Endothelial cell of umbilical vein (primary cell): Measurements from ENCODE around the gene COL18A1.

Source experiments
- JUN ChIP-seq: IDR thresholded peaks from 2 replicates; pipeline ENCODE4 v1.6.1; 2011; ENCODE audit warnings: borderline replicate concordance, low read depth; ENCODE audit not compliant: insufficient read length, insufficient read depth
- POLR2A ChIP-seq: IDR thresholded peaks from 2 replicates; pipeline ENCODE4 v1.6.1; 2012; ENCODE audit warnings: low read depth, mild to moderate bottlenecking, control low read depth, low read length
- TF ChIP-seq, protein P1 (sequence below), 2 donors: IDR thresholded peaks; 1 replicate in 1 of 2; 2 replicates in 1 of 2; pipeline ENCODE4 v1.5.1; 2011; ENCODE audit warnings: low read length in 2 of 2, mild to moderate bottlenecking in 2 of 2, moderate library complexity in 2 of 2, control low read depth in 1 of 2, inconsistent platforms in 1 of 2, low read depth in 1 of 2; ENCODE audit not compliant: insufficient read depth in 1 of 2; ENCODE audit errors: extremely low read depth in 1 of 2
- TF ChIP-seq, protein P2 (sequence below): IDR thresholded peaks from 2 replicates; pipeline ENCODE4 v1.6.1; 2011; ENCODE audit not compliant: insufficient read depth, insufficient read length

DNA sequence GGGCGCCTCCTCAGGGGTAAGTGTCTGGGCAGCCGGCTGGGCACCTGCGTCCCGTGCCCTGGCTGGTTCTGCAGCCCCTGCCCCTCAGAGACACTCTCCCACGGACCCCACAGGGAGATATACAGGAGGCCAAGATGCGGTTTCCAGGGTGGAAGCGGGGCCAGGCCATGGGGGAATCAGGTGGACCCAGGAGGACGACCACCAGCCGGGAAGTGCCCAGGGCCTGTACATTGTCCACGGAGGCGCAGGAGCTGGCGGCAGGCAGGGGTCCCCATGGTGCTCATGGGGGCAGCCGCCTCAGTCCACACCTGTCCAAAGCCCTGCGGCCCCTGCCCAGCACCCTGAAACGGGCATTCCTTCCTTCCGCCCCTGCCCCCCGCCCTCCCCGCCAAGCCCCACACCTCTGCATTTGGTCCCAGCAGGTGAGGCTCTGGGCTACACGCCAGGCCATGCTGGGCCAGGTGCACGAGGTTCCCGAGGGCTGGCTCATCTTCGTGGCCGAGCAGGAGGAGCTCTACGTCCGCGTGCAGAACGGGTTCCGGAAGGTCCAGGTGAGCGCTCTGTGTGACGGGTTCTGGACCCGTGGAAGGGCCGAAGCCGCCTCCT, 100.6 kb downstream of the COL18A1 start:
- TF ChIP-seq, protein P1, sequence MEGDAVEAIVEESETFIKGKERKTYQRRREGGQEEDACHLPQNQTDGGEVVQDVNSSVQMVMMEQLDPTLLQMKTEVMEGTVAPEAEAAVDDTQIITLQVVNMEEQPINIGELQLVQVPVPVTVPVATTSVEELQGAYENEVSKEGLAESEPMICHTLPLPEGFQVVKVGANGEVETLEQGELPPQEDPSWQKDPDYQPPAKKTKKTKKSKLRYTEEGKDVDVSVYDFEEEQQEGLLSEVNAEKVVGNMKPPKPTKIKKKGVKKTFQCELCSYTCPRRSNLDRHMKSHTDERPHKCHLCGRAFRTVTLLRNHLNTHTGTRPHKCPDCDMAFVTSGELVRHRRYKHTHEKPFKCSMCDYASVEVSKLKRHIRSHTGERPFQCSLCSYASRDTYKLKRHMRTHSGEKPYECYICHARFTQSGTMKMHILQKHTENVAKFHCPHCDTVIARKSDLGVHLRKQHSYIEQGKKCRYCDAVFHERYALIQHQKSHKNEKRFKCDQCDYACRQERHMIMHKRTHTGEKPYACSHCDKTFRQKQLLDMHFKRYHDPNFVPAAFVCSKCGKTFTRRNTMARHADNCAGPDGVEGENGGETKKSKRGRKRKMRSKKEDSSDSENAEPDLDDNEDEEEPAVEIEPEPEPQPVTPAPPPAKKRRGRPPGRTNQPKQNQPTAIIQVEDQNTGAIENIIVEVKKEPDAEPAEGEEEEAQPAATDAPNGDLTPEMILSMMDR (IDR thresholded peaks at IDR 0.05; ENCODE audit: extremely low read depth in 1 of 2, insufficient read depth in 1 of 2, low read depth in 1 of 2, low read length in 2 of 2) = no peak
- TF ChIP-seq POLR2A = no peak
- TF ChIP-seq, protein P2, sequence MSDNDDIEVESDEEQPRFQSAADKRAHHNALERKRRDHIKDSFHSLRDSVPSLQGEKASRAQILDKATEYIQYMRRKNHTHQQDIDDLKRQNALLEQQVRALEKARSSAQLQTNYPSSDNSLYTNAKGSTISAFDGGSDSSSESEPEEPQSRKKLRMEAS = no peak
- TF ChIP-seq JUN = no peak
